ENCODE measurements around the gene TUBB.

The TUBB gene

DNA sequence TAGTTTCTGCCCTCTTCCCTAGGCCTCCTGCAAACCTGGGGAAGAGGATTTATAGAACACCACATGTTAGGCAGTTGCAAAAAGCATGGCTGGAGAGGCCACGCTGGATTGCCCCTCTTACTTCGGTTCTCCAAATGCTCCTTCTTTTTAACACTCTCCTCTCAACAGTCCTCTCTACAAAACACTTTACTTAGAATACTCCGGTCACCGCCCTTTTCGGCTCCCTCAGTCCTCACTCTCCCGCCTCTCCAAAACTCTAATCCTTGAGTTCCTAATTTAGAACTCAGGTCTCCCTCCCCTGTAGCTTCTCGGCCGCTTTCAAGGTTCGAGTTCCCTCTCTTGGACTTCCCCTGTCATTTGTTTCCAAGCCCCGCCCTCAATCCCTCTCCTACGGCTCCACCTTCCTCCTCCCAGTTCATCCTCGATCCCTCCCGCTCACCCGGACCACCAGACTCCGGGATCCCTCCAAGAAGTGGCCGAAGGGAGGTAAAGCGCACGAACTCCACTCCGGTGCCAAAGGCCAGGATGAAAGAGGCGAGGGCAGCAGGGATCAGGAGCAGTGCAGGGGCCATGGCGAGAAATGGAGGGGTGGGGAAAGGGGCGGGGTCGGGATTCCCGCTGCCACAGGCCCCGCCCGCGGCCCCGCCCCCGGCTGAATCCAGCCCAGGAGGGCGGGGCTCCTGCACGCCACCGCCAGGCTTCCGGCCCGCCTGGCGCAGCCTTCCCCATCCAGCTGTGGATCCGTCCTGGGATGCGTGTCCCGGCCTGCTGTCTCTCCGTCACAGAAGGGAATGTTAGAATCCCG lies 29.5 kb upstream of the TUBB start, which contains the start of gene NRM:
TSS of gene NRM (minus strand) at position 582 of the 805 bp plus-strand sequence. CDS start at position 572, 10 bp downstream.
- Histone ChIP-seq H3F3A (ENCODE audit: low read depth) (no peaks in the 10 kb centered on the region), H3K9me2 (replicated peaks; ENCODE audit: low read depth, low read length) (no peaks in the 10 kb centered on the region), H4K20me1 (ENCODE audit: insufficient read depth, low read length, poor library complexity, severe bottlenecking) (peaks cover 8% of the 10 kb centered on the region), H3K9me3 (ENCODE audit: insufficient read depth, low read depth, low read length) (no peaks in the 10 kb centered on the region), H2AFZ (ENCODE audit: low read length) (peak within 1 kb of the TSS; percentile 94), H3K79me2 (ENCODE audit: insufficient read depth, low read length) (peaks cover 49% of the 10 kb centered on the region), H3K4me3 (ENCODE audit: low read length, poor library complexity, severe bottlenecking) (peak within 1 kb of the TSS; percentile 97), H3K36me3 (ENCODE audit: insufficient read depth, low read length) (no peaks in the 10 kb centered on the region), H3K27me3 (ENCODE audit: insufficient read depth, low read length, poor library complexity, severe bottlenecking) (no peaks in the 10 kb centered on the region), H3K4me2 (ENCODE audit: low read depth, low read length, poor library complexity, severe bottlenecking) (peak within 1 kb of the TSS; percentile 97), H3K9ac (ENCODE audit: low read depth, low read length, poor library complexity, severe bottlenecking) (peak within 1 kb of the TSS; percentile 96), H3K4me1 (ENCODE audit: insufficient read depth, low read length, poor library complexity, severe bottlenecking) (peaks cover 42% of the 10 kb centered on the region)
- no peak for TF ChIP-seq EZH2phosphoT487 (IDR thresholded peaks at IDR 0.05; ENCODE audit: borderline replicate concordance)
- TF ChIP-seq, protein P1, sequence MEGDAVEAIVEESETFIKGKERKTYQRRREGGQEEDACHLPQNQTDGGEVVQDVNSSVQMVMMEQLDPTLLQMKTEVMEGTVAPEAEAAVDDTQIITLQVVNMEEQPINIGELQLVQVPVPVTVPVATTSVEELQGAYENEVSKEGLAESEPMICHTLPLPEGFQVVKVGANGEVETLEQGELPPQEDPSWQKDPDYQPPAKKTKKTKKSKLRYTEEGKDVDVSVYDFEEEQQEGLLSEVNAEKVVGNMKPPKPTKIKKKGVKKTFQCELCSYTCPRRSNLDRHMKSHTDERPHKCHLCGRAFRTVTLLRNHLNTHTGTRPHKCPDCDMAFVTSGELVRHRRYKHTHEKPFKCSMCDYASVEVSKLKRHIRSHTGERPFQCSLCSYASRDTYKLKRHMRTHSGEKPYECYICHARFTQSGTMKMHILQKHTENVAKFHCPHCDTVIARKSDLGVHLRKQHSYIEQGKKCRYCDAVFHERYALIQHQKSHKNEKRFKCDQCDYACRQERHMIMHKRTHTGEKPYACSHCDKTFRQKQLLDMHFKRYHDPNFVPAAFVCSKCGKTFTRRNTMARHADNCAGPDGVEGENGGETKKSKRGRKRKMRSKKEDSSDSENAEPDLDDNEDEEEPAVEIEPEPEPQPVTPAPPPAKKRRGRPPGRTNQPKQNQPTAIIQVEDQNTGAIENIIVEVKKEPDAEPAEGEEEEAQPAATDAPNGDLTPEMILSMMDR (conservative IDR thresholded peaks at IDR 0.05; ENCODE audit: low read length), result no peak

DNA sequence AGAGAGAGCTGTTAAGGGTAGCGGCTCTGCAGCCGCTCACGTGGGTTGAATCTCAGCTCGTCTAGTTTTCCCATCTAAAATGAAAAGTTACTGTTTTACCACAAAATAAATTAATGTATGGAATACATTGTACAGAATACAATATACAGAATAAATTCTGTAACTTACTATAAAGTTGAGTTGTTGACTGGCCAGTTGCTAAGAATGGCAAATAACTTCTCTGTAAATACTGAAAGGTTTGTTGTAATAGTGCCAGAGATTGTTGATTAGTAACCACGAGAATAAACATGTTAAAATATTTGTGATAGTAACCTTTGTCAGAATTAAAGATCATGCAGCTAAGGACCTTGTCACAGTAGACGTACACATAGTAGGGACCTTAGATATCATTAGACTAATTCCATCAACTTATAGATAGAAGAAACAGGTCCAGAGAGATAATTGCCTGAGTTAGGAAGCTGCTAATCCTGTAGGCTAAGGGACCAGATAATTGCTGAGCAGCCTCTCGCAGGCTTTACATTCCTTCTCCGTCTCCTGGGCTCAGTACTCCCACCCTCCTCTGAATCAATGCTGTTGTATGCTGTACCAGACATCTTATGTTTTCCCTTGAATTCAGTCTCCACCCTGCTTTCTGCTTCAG lies 28.8 kb upstream of the TUBB start:
- Histone ChIP-seq H3K9ac (ENCODE audit: low read depth, low read length, poor library complexity, severe bottlenecking) (peak overlapping the region; percentile 96), H3K9me3 (ENCODE audit: insufficient read depth, low read depth, low read length) (no peaks in the 10 kb centered on the region), H3K4me3 (ENCODE audit: low read length, poor library complexity, severe bottlenecking) (peak overlapping the region; percentile 97), H3K4me2 (ENCODE audit: low read depth, low read length, poor library complexity, severe bottlenecking) (peak overlapping the region; percentile 97), H3K4me1 (ENCODE audit: insufficient read depth, low read length, poor library complexity, severe bottlenecking) (peaks cover 36% of the 10 kb centered on the region), H3K9me2 (replicated peaks; ENCODE audit: low read depth, low read length) (no peaks in the 10 kb centered on the region), H3K36me3 (ENCODE audit: insufficient read depth, low read length) (no peaks in the 10 kb centered on the region), H3K27me3 (ENCODE audit: insufficient read depth, low read length, poor library complexity, severe bottlenecking) (no peaks in the 10 kb centered on the region), H2AFZ (ENCODE audit: low read length) (peak overlapping the region; percentile 94), H3F3A (ENCODE audit: low read depth) (no peaks in the 10 kb centered on the region), H3K79me2 (ENCODE audit: insufficient read depth, low read length) (peaks cover 42% of the 10 kb centered on the region), H4K20me1 (ENCODE audit: insufficient read depth, low read length, poor library complexity, severe bottlenecking) (peaks cover under 1% of the 10 kb centered on the region)
- TF ChIP-seq EZH2phosphoT487 (IDR thresholded peaks at IDR 0.05; ENCODE audit: borderline replicate concordance), result no peak
- TF ChIP-seq, protein P1 (conservative IDR thresholded peaks at IDR 0.05; ENCODE audit: low read length), result no peak

DNA sequence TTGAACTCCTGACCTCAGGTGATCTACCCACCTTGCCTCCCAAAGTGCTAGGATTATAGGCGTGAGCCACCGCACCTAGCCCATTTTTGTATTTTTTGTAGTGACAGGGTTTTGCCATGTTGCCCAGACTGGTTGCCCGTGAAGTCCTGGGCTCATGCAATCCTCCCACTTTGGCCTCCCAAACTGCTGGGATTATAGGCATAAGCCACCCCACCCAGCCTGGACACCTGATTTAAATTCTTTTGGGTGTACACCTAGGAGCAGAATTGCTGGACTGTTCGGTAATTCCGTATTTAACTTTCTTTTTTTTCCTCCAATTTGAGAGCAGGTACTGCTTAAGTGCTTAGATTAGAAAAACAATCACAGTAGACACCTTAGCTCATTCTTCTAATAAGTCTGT lies 23.7 kb upstream of the TUBB start:
- H3K4me1 ChIP-seq (ENCODE audit: insufficient read depth, low read length, poor library complexity, severe bottlenecking), result peaks cover under 1% of the 10 kb centered on the region
- TF ChIP-seq EZH2phosphoT487 (IDR thresholded peaks at IDR 0.05; ENCODE audit: borderline replicate concordance), result no peak
- TF ChIP-seq, protein P1 (conservative IDR thresholded peaks at IDR 0.05; ENCODE audit: low read length), result no peak
- H3K27me3 ChIP-seq (ENCODE audit: insufficient read depth, low read length, poor library complexity, severe bottlenecking), result no peaks in the 10 kb centered on the region
- peaks cover 6% of the 10 kb centered on the region; the same call in 1 of the 2 replicates for H3K36me3 ChIP-seq (ENCODE audit: insufficient read depth, low read length)
- H3K9ac ChIP-seq (ENCODE audit: low read depth, low read length, poor library complexity, severe bottlenecking), result no peak overlapping the region
- H3K9me2 ChIP-seq (replicated peaks; ENCODE audit: low read depth, low read length), result no peaks in the 10 kb centered on the region
- H3K79me2 ChIP-seq (ENCODE audit: insufficient read depth, low read length), result no peaks in the 10 kb centered on the region
- no peaks in the 10 kb centered on the region for H3K9me3 ChIP-seq (ENCODE audit: insufficient read depth, low read depth, low read length)
- no peak overlapping the region for H3K4me3 ChIP-seq (ENCODE audit: low read length, poor library complexity, severe bottlenecking)
- no peak overlapping the region for H2AFZ ChIP-seq (ENCODE audit: low read length)
- H3F3A ChIP-seq (ENCODE audit: low read depth), result no peaks in the 10 kb centered on the region
- no peaks in the 10 kb centered on the region for H4K20me1 ChIP-seq (ENCODE audit: insufficient read depth, low read length, poor library complexity, severe bottlenecking)
- no peak overlapping the region for H3K4me2 ChIP-seq (ENCODE audit: low read depth, low read length, poor library complexity, severe bottlenecking)

All from Loucy (cell line).